Measurements from ENCODE around the gene RAX. TPM values are rescaled to one million over a fixed set of nuclear protein-coding genes. Genes with fewer than 3 reads are reported as not detected.

RAX gene
- total and polyA plus RNA-seq, 2 of the 4 experiments (the other 2 are of a cell fraction): not detected

- intact Hi-C loops (cut with micrococcal nuclease) (no loop called here), dilution Hi-C loops (cut with HindIII; ENCODE audit: low sequenced_read_pairs, unreplicated experiment) (no loop called here)
- no peak overlapping the region for H4K5ac ChIP-seq (ENCODE audit: low read depth, low read length)
Measured at GRCh38 chr18:59268127-59268720, 5.0 kb downstream of the RAX start.

More at GRCh38 chr18:59268127-59268720, 5.0 kb downstream of the RAX start:
- H2AK9ac ChIP-seq (replicated peaks; ENCODE audit: low read depth, low read length, poor library complexity): no peak overlapping the region
- peaks cover 98% of the 10 kb centered on the region for H3K27me3 ChIP-seq (ENCODE audit: control insufficient read depth, insufficient read depth, low read length)
- H4K91ac ChIP-seq (ENCODE audit: insufficient read depth, low read depth, low read length): no peak overlapping the region
- BruUV-seq (replicated peaks): no TSS peak
- H3K9me1 ChIP-seq (ENCODE audit: insufficient read depth, low read length): no peaks in the 10 kb centered on the region
- no peak overlapping the region for H3K27ac ChIP-seq (ENCODE audit: insufficient read depth, low read length)
- H3K4me3 ChIP-seq (ENCODE audit: insufficient read depth, low read depth, low read length): no peak overlapping the region
- in situ Hi-C loops (cut with MboI; ENCODE audit: low sequenced_read_pairs): no loop called here
- DNase-seq (no peak), ATAC-seq (ENCODE audit: low read depth) (no peak)
- H3K18ac ChIP-seq (ENCODE audit: low read depth, low read length): no peak overlapping the region
- peaks cover 3% of the 10 kb centered on the region; the same call in 1 of the 2 replicates for H4K20me1 ChIP-seq (ENCODE audit: insufficient read depth, low read length)
- H3K36me3 ChIP-seq (ENCODE audit: control insufficient read depth, insufficient read depth, low read length): no peaks in the 10 kb centered on the region
- no peak overlapping the region for H2BK15ac ChIP-seq (ENCODE audit: low read depth, low read length)
- no peak overlapping the region for H2AK5ac ChIP-seq (ENCODE audit: low read depth, low read length)
- CTCF ChIA-PET: interaction anchor here (0.8 to 1.1 kb wide), 2 partner anchors 67 to 135 kb away, joined by 3 read pairs; no protein-coding TSS in a partner anchor
- H3K56ac ChIP-seq (ENCODE audit: extremely low read depth, insufficient read depth, low read length): no peak overlapping the region
- H3K9me3 ChIP-seq (ENCODE audit: control insufficient read depth, insufficient read depth, low read length): peaks cover 24% of the 10 kb centered on the region; the same call in 1 of the 2 replicates
- H3K79me1 ChIP-seq (ENCODE audit: low read depth in 1 of 2, low read length in 2 of 2): no peaks in the 10 kb centered on the region
- H3K4me2 ChIP-seq (ENCODE audit: low read depth, low read length): no peak overlapping the region
- H2BK20ac ChIP-seq (ENCODE audit: low read depth, low read length): no peak overlapping the region
- H3K14ac ChIP-seq (replicated peaks; ENCODE audit: low read depth, low read length): no peak overlapping the region
- TF ChIP-seq SMC3 (IDR thresholded peaks at IDR 0.05; ENCODE audit: low read depth, low read length) (no peak), RCOR1 (IDR thresholded peaks at IDR 0.05; ENCODE audit: insufficient replicate concordance, low read length) (no peak), RAD21 (IDR thresholded peaks at IDR 0.05; ENCODE audit: low read length) (no peak), FOS (IDR thresholded peaks at IDR 0.05; ENCODE audit: low read depth, low read length) (no peak), POLR2A (IDR thresholded peaks at IDR 0.05; ENCODE audit: low read depth, low read length) (no peak), RFX5 (IDR thresholded peaks at IDR 0.05; ENCODE audit: low read depth, low read length) (no peak), MXI1 (IDR thresholded peaks at IDR 0.05; ENCODE audit: borderline replicate concordance, low read depth, low read length) (no peak), CEBPB (IDR thresholded peaks at IDR 0.05; ENCODE audit: low read depth, low read length) (no peak), USF2 (IDR thresholded peaks at IDR 0.05; ENCODE audit: low read depth, low read length) (no peak), NFE2L2 (IDR thresholded peaks at IDR 0.05; ENCODE audit: low read depth, low read length) (no peak), MAZ (IDR thresholded peaks at IDR 0.05; ENCODE audit: borderline replicate concordance, low read depth, low read length) (no peak), CHD1 (IDR thresholded peaks at IDR 0.05; ENCODE audit: low read depth, low read length) (no peak), CTCF (conservative IDR thresholded peaks at IDR 0.05; ENCODE audit: low read depth, low read length) (no peak), ELK1 (IDR thresholded peaks at IDR 0.05; ENCODE audit: borderline replicate concordance, low read depth, low read length) (no peak), BHLHE40 (IDR thresholded peaks at IDR 0.05; ENCODE audit: low read depth, low read length) (no peak)
- no peak overlapping the region for H3K9ac ChIP-seq (ENCODE audit: low read depth, low read length)
- H2BK5ac ChIP-seq (ENCODE audit: low read depth, low read length, poor library complexity, severe bottlenecking): no peak overlapping the region
- WGBS, 2 experiments (ENCODE audit: extremely low coverage in 2 of 2, insufficient read length in 1 of 2): 10% methylated on average over 4 of the region's 28 CpGs; no CpG with 5 or more reads in 1 of the 2 experiments
- no peak overlapping the region for H3K4ac ChIP-seq (ENCODE audit: low read depth, low read length)
- H4K8ac ChIP-seq (ENCODE audit: low read depth in 2 of 2, low read length in 2 of 2): no peak overlapping the region
- no peak overlapping the region for H3K23ac ChIP-seq (ENCODE audit: low read depth, low read length)
- no peaks in the 10 kb centered on the region for H3K4me1 ChIP-seq (ENCODE audit: control insufficient read depth, insufficient read depth, low read length)
- H2AFZ ChIP-seq (replicated peaks; ENCODE audit: low read length, poor library complexity): no peak overlapping the region
- POLR2A ChIA-PET (ENCODE audit: unreplicated experiment): no interaction called here
- no peak overlapping the region for H2BK120ac ChIP-seq (ENCODE audit: low read depth, low read length)

Data from IMR-90 (cell line).